Liver (tissue), 9 donors: ENCODE results near the gene SH3BP2. TPM values are rescaled to one million over a fixed set of nuclear protein-coding genes. Genes with fewer than 3 reads are reported as not detected.

Source experiments
- DNase-seq: peaks from one replicate; pipeline ENCODE4 v3.0.0-alpha.2; 2017; ENCODE audit warnings: low spot score
- H3K27ac ChIP-seq, 2 donors: one replicate each; pipeline ENCODE4 v1.7.0; 2013; ENCODE audit warnings: inconsistent platforms in 2 of 2, low read length in 2 of 2, control low read depth in 1 of 2, low read depth in 1 of 2, mild to moderate bottlenecking in 1 of 2
- H3K27me3 ChIP-seq, 4 donors: one replicate each; pipeline versions ENCODE4 v1.6.1 to v1.7.0; 2013; ENCODE audit warnings: low read length in 3 of 4, inconsistent platforms in 1 of 4, mild to moderate bottlenecking in 1 of 4, moderate library complexity in 1 of 4; ENCODE audit not compliant: control insufficient read depth in 4 of 4, insufficient read depth in 4 of 4
- H3K36me3 ChIP-seq, 4 donors: one replicate each; pipeline versions ENCODE4 v1.6.1 to v1.7.0; 2013; ENCODE audit warnings: low read length in 3 of 4, mild to moderate bottlenecking in 3 of 4, low read depth in 1 of 4, moderate library complexity in 1 of 4; ENCODE audit not compliant: control insufficient read depth in 4 of 4, insufficient read depth in 3 of 4
- H3K4me1 ChIP-seq, 4 donors: one replicate each; pipeline versions ENCODE4 v1.6.1 to v1.7.0; 2013; ENCODE audit warnings: low read length in 3 of 4, mild to moderate bottlenecking in 3 of 4, moderate library complexity in 1 of 4; ENCODE audit not compliant: control insufficient read depth in 4 of 4, insufficient read depth in 4 of 4
- H3K4me3 ChIP-seq, 3 donors: one replicate each; pipeline versions ENCODE4 v1.6.1 to v1.7.0; 2013; ENCODE audit warnings: low read length in 3 of 3, control low read depth in 1 of 3, low read depth in 1 of 3, mild to moderate bottlenecking in 1 of 3
- H3K9ac ChIP-seq, 2 donors: one replicate each; pipeline ENCODE4 v1.7.0; 2013; ENCODE audit warnings: low read length in 2 of 2, mild to moderate bottlenecking in 2 of 2, moderate library complexity in 2 of 2, control low read depth in 1 of 2, low read depth in 1 of 2
- H3K9me3 ChIP-seq, 4 donors: one replicate each; pipeline versions ENCODE4 v1.6.1 to v1.7.0; 2013; ENCODE audit warnings: low read length in 3 of 4; ENCODE audit not compliant: control insufficient read depth in 4 of 4
- EGR1 ChIP-seq, 2 donors: IDR thresholded peaks; 2 replicates each; pipeline ENCODE4 v1.6.1; 2016 to 2018; ENCODE audit warnings: antibody characterized with exemption in 2 of 2, low read depth in 2 of 2
- FOXA2 ChIP-seq: IDR thresholded peaks from 2 replicates; pipeline ENCODE4 v1.6.1; 2016; ENCODE audit warnings: antibody characterized with exemption
- GABPA ChIP-seq, 2 donors: IDR thresholded peaks in 1 of 2; conservative IDR thresholded peaks in 1 of 2; 2 replicates each; pipeline ENCODE4 v1.6.1; 2016; ENCODE audit warnings: antibody characterized with exemption in 2 of 2, mild to moderate bottlenecking in 1 of 2, moderate library complexity in 1 of 2
- HNF4A ChIP-seq, 2 donors: conservative IDR thresholded peaks; 2 replicates each; pipeline ENCODE4 v1.6.1; 2016; ENCODE audit warnings: antibody characterized with exemption in 2 of 2, mild to moderate bottlenecking in 2 of 2
- HNF4G ChIP-seq: IDR thresholded peaks from 2 replicates; pipeline ENCODE4 v1.6.1; 2016; ENCODE audit warnings: antibody characterized with exemption
- JUND ChIP-seq, 2 donors: IDR thresholded peaks; 2 replicates each; pipeline ENCODE4 v1.6.1; 2016; ENCODE audit warnings: antibody characterized with exemption in 2 of 2
- NR2F2 ChIP-seq: IDR thresholded peaks from 2 replicates; pipeline ENCODE4 v1.6.1; 2016; ENCODE audit warnings: antibody characterized with exemption
- RAD21 ChIP-seq, 2 donors: IDR thresholded peaks; 2 replicates each; pipeline ENCODE4 v1.6.1; 2016; ENCODE audit warnings: antibody characterized with exemption in 2 of 2, mild to moderate bottlenecking in 2 of 2
- RXRA ChIP-seq, 2 donors: IDR thresholded peaks; 2 replicates each; pipeline ENCODE4 v1.6.1; 2017 to 2018; ENCODE audit warnings: antibody characterized with exemption in 2 of 2, mild to moderate bottlenecking in 1 of 2
- SP1 ChIP-seq: IDR thresholded peaks from 2 replicates; pipeline ENCODE4 v1.6.1; 2018; ENCODE audit warnings: antibody characterized with exemption, mild to moderate bottlenecking
- TAF1 ChIP-seq: conservative IDR thresholded peaks from 2 replicates; pipeline ENCODE4 v1.6.1; 2016; ENCODE audit warnings: antibody characterized with exemption, mild to moderate bottlenecking
- YY1 ChIP-seq: IDR thresholded peaks from 2 replicates; pipeline ENCODE4 v1.6.1; 2016; ENCODE audit warnings: antibody characterized with exemption, mild to moderate bottlenecking
- WGBS: extraction: QIAGEN DNeasy Blood & Tissue Kit; methylation state at CpG from one replicate; pipeline ENCODE4 v1.1.7; 2013; 5-methylcytosine and 5-hydroxymethylcytosine counted together
- polyA plus RNA-seq, 2 donors: library from polyadenylated mRNA; stranded (reverse) in 1 of 2; unstranded in 1 of 2; fragments of 200-250 nt in 1 of 2; fragments of >200 nt in 1 of 2; fragmentation: Nextera tagmentation in 1 of 2; extraction: Ambion mirVana in 1 of 2; gene quantifications; one replicate each; pipeline versions ENCODE4 v1.2.1 to v1.2.3, GENCODE V29; 2013 to 2015
- total RNA-seq, 2 donors: library from RNA; depleted of rRNA; stranded (reverse); fragments of >200 nt; gene quantifications; one replicate each; pipeline ENCODE4 v1.2.3, GENCODE V29; 2014
- TF ChIP-seq, protein P1 (sequence below): IDR thresholded peaks from 2 replicates; pipeline ENCODE4 v1.6.1; 2016; ENCODE audit warnings: antibody characterized with exemption
- TF ChIP-seq, protein P2 (sequence below): IDR thresholded peaks from 2 replicates; pipeline ENCODE4 v1.6.1; 2016; ENCODE audit warnings: antibody characterized with exemption, mild to moderate bottlenecking
- TF ChIP-seq, protein P3 (sequence below): IDR thresholded peaks from 2 replicates; pipeline ENCODE4 v1.6.1; 2016; ENCODE audit warnings: antibody characterized with exemption
- TF ChIP-seq, protein P4 (sequence below): IDR thresholded peaks from 2 replicates; pipeline ENCODE4 v1.6.1; 2016; ENCODE audit warnings: antibody characterized with exemption
- donor health status: healthy.
- donor health status: healthy.
- donor health status: healthy.
- donor health status: healthy.
- donor health status: healthy.

Gene SH3BP2
- total and polyA plus RNA-seq, 4 donors, result 17.9 to 80.2 (median 38.5) TPM

DNA sequence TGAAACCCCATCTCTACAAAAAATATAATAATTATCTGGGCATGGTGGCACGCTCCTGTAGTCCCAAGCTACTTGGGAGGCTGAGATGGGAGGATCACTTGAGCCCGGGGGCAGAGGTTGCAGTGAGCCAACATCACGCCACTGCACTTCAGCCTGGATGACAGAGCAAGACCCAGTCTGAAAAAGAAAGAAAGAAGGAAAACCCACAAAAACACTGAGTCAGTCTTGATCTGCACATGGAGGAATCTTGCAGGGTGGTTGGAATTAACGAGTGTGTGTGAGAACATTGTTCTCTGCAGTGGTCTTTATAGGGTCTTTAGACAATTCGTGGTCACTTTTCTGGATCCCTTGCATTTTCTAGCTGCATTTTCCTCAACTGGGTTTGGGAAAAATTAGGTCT, 74.0 kb downstream of the SH3BP2 start:
- Histone ChIP-seq H3K9ac (no peak overlapping the region), H3K4me1 (peaks cover 16 to 72% (median 54%) of the 10 kb centered on the region in 4 donors), H3K4me3 (no peak overlapping the region), H3K36me3 (no peaks in the 10 kb centered on the region), H3K9me3 (no peaks in the 10 kb centered on the region), H3K27ac (peak overlapping the region; percentile 44 to 75), H3K27me3 (no peaks in the 10 kb centered on the region)
- whole genome bisulfite sequencing, result 86% methylated on average over 5 of the region's 5 CpGs
- no peak for TF ChIP-seq JUND (IDR thresholded peaks at IDR 0.05)
- no peak for TF ChIP-seq RXRA (IDR thresholded peaks at IDR 0.05)
- TF ChIP-seq RAD21 (IDR thresholded peaks at IDR 0.05), result no peak
- no peak for TF ChIP-seq NR2F2
- no peak for TF ChIP-seq FOXA2
- TF ChIP-seq GABPA (IDR thresholded peaks at IDR 0.05 in 1 of 2, conservative IDR thresholded peaks at IDR 0.05 in 1 of 2), result no peak
- DNase-seq, result no peak

DNA sequence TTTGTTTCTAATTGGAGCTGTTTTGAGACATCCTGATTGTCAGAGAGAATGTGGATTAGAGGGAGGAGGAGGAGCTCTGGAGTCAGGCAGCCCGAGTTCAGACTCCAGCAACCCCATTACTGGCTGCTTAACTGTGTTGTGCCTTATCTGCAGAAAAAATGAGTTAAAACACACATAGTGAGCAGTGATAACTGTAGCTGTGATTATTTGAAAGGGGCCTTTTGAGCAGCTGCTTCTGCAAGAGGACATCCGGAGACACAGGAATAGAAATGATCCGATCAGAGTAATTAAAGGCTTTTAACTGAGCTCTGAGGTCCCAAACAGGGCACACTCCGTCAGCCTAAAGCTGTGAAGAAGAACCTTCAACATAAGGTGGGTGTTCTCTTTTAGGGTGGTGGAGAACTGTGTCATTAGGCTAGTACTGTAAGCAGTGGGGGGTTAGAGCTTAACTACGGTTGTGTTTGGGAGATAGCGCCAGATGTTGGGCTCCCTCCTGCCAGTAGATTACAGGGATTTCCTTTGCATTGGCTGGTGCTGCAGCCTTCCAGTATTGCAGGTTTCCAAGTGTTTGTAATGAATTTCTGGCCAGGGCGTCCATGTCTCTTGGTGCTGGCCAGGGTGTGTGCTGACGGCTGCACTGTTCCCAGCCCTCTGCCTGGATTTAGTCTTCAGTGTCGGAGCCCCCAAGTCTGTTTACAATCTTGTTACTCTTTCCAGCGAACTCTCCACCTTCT, 75.0 kb downstream of the SH3BP2 start:
- WGBS, result 35% methylated on average over 10 of the region's 10 CpGs
- Histone ChIP-seq H3K4me3 (peak overlapping the region in 2 of 3 donors; percentile 3 to 16), H3K9ac (peak overlapping the region in 1 of 2 donors; percentile 20), H3K4me1 (peaks cover 16 to 68% (median 52%) of the 10 kb centered on the region in 4 donors), H3K36me3 (no peaks in the 10 kb centered on the region), H3K27ac (peak overlapping the region; percentile 71 to 80), H3K27me3 (no peaks in the 10 kb centered on the region), H3K9me3 (no peaks in the 10 kb centered on the region)
- no peak for DNase-seq
- TF ChIP-seq TAF1 (peak; percentile 17), JUND (IDR thresholded peaks at IDR 0.05) (no peak), YY1 (peak; percentile 8), EGR1 (IDR thresholded peaks at IDR 0.05; ENCODE audit: low read depth in 2 of 2) (no peak), HNF4G (no peak), GABPA (IDR thresholded peaks at IDR 0.05 in 1 of 2, conservative IDR thresholded peaks at IDR 0.05 in 1 of 2) (no peak), NR2F2 (no peak)
- TF ChIP-seq, protein P1, sequence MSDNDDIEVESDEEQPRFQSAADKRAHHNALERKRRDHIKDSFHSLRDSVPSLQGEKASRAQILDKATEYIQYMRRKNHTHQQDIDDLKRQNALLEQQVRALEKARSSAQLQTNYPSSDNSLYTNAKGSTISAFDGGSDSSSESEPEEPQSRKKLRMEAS, result no peak
- TF ChIP-seq, protein P2, sequence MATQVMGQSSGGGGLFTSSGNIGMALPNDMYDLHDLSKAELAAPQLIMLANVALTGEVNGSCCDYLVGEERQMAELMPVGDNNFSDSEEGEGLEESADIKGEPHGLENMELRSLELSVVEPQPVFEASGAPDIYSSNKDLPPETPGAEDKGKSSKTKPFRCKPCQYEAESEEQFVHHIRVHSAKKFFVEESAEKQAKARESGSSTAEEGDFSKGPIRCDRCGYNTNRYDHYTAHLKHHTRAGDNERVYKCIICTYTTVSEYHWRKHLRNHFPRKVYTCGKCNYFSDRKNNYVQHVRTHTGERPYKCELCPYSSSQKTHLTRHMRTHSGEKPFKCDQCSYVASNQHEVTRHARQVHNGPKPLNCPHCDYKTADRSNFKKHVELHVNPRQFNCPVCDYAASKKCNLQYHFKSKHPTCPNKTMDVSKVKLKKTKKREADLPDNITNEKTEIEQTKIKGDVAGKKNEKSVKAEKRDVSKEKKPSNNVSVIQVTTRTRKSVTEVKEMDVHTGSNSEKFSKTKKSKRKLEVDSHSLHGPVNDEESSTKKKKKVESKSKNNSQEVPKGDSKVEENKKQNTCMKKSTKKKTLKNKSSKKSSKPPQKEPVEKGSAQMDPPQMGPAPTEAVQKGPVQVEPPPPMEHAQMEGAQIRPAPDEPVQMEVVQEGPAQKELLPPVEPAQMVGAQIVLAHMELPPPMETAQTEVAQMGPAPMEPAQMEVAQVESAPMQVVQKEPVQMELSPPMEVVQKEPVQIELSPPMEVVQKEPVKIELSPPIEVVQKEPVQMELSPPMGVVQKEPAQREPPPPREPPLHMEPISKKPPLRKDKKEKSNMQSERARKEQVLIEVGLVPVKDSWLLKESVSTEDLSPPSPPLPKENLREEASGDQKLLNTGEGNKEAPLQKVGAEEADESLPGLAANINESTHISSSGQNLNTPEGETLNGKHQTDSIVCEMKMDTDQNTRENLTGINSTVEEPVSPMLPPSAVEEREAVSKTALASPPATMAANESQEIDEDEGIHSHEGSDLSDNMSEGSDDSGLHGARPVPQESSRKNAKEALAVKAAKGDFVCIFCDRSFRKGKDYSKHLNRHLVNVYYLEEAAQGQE, result peak; percentile 60

DNA sequence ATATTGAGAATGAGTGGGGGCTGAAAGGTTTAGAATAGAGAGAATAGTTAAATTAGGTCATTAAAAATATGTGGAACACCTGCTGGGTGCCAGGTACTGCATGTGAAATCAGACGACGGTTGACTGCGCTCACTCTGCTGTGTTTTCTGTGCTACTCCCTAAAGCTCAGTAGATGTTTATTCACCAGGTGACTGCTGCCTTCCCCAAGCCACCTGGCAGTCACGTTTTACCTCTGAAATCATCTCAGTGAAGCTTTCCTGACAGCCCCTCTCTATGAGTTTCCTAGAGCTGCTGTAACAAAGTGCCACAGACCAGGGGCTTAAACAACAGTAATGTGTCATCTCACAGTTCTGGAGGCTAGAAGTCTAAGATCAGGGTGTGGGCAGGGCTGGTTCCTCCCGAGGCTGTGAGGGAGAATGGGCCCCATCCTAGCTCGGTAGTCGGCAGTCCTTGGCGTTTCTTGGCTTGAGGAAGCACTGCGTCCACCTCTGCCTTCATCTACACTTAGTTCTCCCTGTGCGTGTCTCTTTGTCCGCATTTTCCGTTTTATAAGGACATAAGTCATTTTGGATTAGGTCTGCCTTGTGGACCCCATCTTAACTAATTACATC, 76.1 kb downstream of the SH3BP2 start:
- Histone ChIP-seq H3K9ac (peak overlapping the region; percentile 5 to 21), H3K27ac (peak overlapping the region; percentile 71 to 80), H3K36me3 (no peaks in the 10 kb centered on the region), H3K27me3 (no peaks in the 10 kb centered on the region), H3K9me3 (no peaks in the 10 kb centered on the region), H3K4me1 (peaks cover 16 to 71% (median 52%) of the 10 kb centered on the region in 4 donors), H3K4me3 (peak overlapping the region in 1 of 3 donors; percentile 3)
- no peak for DNase-seq
- 69% methylated on average over 12 of the region's 12 CpGs for WGBS
- TF ChIP-seq SP1, result no peak
- no peak for TF ChIP-seq EGR1 (IDR thresholded peaks at IDR 0.05; ENCODE audit: low read depth in 2 of 2)
- TF ChIP-seq, protein P3, sequence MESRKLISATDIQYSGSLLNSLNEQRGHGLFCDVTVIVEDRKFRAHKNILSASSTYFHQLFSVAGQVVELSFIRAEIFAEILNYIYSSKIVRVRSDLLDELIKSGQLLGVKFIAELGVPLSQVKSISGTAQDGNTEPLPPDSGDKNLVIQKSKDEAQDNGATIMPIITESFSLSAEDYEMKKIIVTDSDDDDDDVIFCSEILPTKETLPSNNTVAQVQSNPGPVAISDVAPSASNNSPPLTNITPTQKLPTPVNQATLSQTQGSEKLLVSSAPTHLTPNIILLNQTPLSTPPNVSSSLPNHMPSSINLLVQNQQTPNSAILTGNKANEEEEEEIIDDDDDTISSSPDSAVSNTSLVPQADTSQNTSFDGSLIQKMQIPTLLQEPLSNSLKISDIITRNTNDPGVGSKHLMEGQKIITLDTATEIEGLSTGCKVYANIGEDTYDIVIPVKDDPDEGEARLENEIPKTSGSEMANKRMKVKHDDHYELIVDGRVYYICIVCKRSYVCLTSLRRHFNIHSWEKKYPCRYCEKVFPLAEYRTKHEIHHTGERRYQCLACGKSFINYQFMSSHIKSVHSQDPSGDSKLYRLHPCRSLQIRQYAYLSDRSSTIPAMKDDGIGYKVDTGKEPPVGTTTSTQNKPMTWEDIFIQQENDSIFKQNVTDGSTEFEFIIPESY, result no peak
- no peak for TF ChIP-seq RXRA (IDR thresholded peaks at IDR 0.05)
- no peak for TF ChIP-seq YY1
- TF ChIP-seq HNF4G, result no peak
- TF ChIP-seq, protein P2, result no peak
- TF ChIP-seq JUND (IDR thresholded peaks at IDR 0.05), result no peak
- no peak for TF ChIP-seq HNF4A (conservative IDR thresholded peaks at IDR 0.05)
- no peak for TF ChIP-seq GABPA (IDR thresholded peaks at IDR 0.05 in 1 of 2, conservative IDR thresholded peaks at IDR 0.05 in 1 of 2)
- TF ChIP-seq, protein P4, sequence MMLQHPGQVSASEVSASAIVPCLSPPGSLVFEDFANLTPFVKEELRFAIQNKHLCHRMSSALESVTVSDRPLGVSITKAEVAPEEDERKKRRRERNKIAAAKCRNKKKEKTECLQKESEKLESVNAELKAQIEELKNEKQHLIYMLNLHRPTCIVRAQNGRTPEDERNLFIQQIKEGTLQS, result no peak
- TF ChIP-seq FOXA2, result no peak
